Measurements from ENCODE around the gene KLHL5. TPM values are rescaled to one million over a fixed set of nuclear protein-coding genes. Genes with fewer than 3 reads are reported as not detected.

KLHL5 gene
- total and polyA plus RNA-seq, 5 donors from 2014 or later: 6.8 to 21.5 (median 8.2) TPM

GRCh38 chr4:39103291-39103690 lies 41.3 kb downstream of the KLHL5 start:
- no peak overlapping the region for H3K27ac ChIP-seq (ENCODE audit: insufficient read depth, low read length, poor library complexity, severe bottlenecking)
- no peak overlapping the region for H3K27ac Mint-ChIP-seq
- H3K9me3 Mint-ChIP-seq: peaks cover 0 to 2% (median 0%) of the 10 kb centered on the region in 7 donors
- peaks cover 0 to 4% (median 0%) of the 10 kb centered on the region in 4 donors for H3K4me1 Mint-ChIP-seq
- H3K27me3 ChIP-seq (ENCODE audit: control insufficient read depth, insufficient read depth, low read length): no peaks in the 10 kb centered on the region
- H3K27me3 Mint-ChIP-seq: no peaks in the 10 kb centered on the region
- DNase-seq (no peak), ATAC-seq (ENCODE audit: low read depth in 2 of 2) (no peak)
- peaks cover 11% of the 10 kb centered on the region for H3K36me3 ChIP-seq (ENCODE audit: control insufficient read depth, insufficient read depth, low read length)
- H3K9me3 ChIP-seq (ENCODE audit: control insufficient read depth in 2 of 2, low read length in 2 of 2): no peaks in the 10 kb centered on the region
- H3K4me1 ChIP-seq (ENCODE audit: control insufficient read depth, insufficient read depth, low read length, poor library complexity, severe bottlenecking): no peaks in the 10 kb centered on the region
- no peak overlapping the region for H3K4me3 Mint-ChIP-seq
- H3K36me3 Mint-ChIP-seq: peaks cover 27% of the 10 kb centered on the region
- H3K4me3 ChIP-seq (ENCODE audit: low read depth, low read length): no peak overlapping the region

GRCh38 chr4:39104255-39104654 lies 42.2 kb downstream of the KLHL5 start:
- Histone ChIP-seq H3K4me3 (ENCODE audit: low read depth, low read length) (no peak overlapping the region), H3K27me3 (ENCODE audit: control insufficient read depth, insufficient read depth, low read length) (no peaks in the 10 kb centered on the region), H3K9me3 (ENCODE audit: control insufficient read depth in 2 of 2, low read length in 2 of 2) (no peaks in the 10 kb centered on the region), H3K27ac (ENCODE audit: insufficient read depth, low read length, poor library complexity, severe bottlenecking) (no peak overlapping the region), H3K4me1 (ENCODE audit: control insufficient read depth, insufficient read depth, low read length, poor library complexity, severe bottlenecking) (no peaks in the 10 kb centered on the region), H3K36me3 (ENCODE audit: control insufficient read depth, insufficient read depth, low read length) (peaks cover 11% of the 10 kb centered on the region)
- no peak overlapping the region for H3K27ac Mint-ChIP-seq
- ATAC-seq (ENCODE audit: low read depth in 2 of 2): no peak
- no peak overlapping the region for H3K4me3 Mint-ChIP-seq
- H3K36me3 Mint-ChIP-seq: peaks cover 29% of the 10 kb centered on the region
- peaks cover 0 to 4% (median 0%) of the 10 kb centered on the region in 4 donors for H3K4me1 Mint-ChIP-seq
- H3K27me3 Mint-ChIP-seq: no peaks in the 10 kb centered on the region
- peaks cover 0 to 2% (median 0%) of the 10 kb centered on the region in 7 donors for H3K9me3 Mint-ChIP-seq
- DNase-seq: no peak

- Histone ChIP-seq H3K9me3 (ENCODE audit: control insufficient read depth in 2 of 2, low read length in 2 of 2) (no peaks in the 10 kb centered on the region), H3K27me3 (ENCODE audit: control insufficient read depth, insufficient read depth, low read length) (no peaks in the 10 kb centered on the region), H3K4me1 (ENCODE audit: control insufficient read depth, insufficient read depth, low read length, poor library complexity, severe bottlenecking) (no peaks in the 10 kb centered on the region), H3K36me3 (ENCODE audit: control insufficient read depth, insufficient read depth, low read length) (peaks cover 11% of the 10 kb centered on the region), H3K27ac (ENCODE audit: insufficient read depth, low read length, poor library complexity, severe bottlenecking) (no peak overlapping the region), H3K4me3 (ENCODE audit: low read depth, low read length) (no peak overlapping the region)
- no peak overlapping the region for H3K27ac Mint-ChIP-seq
- ATAC-seq (ENCODE audit: low read depth in 2 of 2) (no peak), DNase-seq (no peak)
- H3K4me1 Mint-ChIP-seq: peaks cover 0 to 4% (median 0%) of the 10 kb centered on the region in 4 donors
- no peaks in the 10 kb centered on the region for H3K27me3 Mint-ChIP-seq
- H3K9me3 Mint-ChIP-seq: peaks cover 0 to 2% (median 0%) of the 10 kb centered on the region in 7 donors
- no peak overlapping the region for H3K4me3 Mint-ChIP-seq
- H3K36me3 Mint-ChIP-seq: peaks cover 26% of the 10 kb centered on the region
Measured at GRCh38 chr4:39106011-39106410, 44.0 kb downstream of the KLHL5 start.

DNA sequence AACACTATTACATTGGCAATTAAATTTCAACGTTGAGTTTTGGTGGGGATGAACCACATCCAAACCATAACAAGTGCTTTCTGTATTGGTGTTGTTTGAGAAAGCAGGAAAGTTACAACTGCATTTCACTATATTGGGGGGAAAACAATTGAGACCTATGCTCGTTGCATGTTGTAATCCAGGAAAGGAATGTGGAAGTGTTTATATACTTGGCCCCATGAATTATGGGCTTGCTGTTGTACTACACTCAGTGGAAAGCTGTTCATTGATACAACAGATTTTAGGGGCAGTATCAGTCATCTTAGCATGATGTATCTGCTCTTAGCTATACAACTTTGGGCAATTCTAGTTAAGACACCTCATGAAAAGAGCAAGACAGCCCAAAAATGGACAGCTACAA lies 52.4 kb downstream of the KLHL5 start:
- ATAC-seq (ENCODE audit: low read depth in 2 of 2) (no peak), DNase-seq (no peak)
- H3K27ac ChIP-seq (ENCODE audit: insufficient read depth, low read length, poor library complexity, severe bottlenecking): no peak overlapping the region
- Mint-ChIP-seq H3K4me1 (peaks cover 16 to 29% (median 25%) of the 10 kb centered on the region in 4 donors), H3K27ac (no peak overlapping the region), H3K9me3 (peaks cover 0 to 5% (median 0%) of the 10 kb centered on the region in 7 donors), H3K4me3 (no peak overlapping the region), H3K27me3 (no peaks in the 10 kb centered on the region), H3K36me3 (peaks cover 43% of the 10 kb centered on the region)
- H3K9me3 ChIP-seq (ENCODE audit: control insufficient read depth in 2 of 2, low read length in 2 of 2): no peaks in the 10 kb centered on the region
- H3K36me3 ChIP-seq (ENCODE audit: control insufficient read depth, insufficient read depth, low read length): peaks cover 20% of the 10 kb centered on the region
- no peaks in the 10 kb centered on the region for H3K27me3 ChIP-seq (ENCODE audit: control insufficient read depth, insufficient read depth, low read length)
- H3K4me3 ChIP-seq (ENCODE audit: low read depth, low read length): no peak overlapping the region
- H3K4me1 ChIP-seq (ENCODE audit: control insufficient read depth, insufficient read depth, low read length, poor library complexity, severe bottlenecking): peaks cover 13% of the 10 kb centered on the region

GRCh38 chr4:39118034-39118658 lies 56.1 kb downstream of the KLHL5 start:
- Mint-ChIP-seq H3K27ac (peak overlapping the region; percentile 15 to 92 (median 88)), H3K4me3 (peak overlapping the region; percentile 4 to 67 (median 36)), H3K36me3 (peaks cover 48% of the 10 kb centered on the region), H3K9me3 (peaks cover 0 to 5% (median 0%) of the 10 kb centered on the region in 7 donors), H3K4me1 (peaks cover 16 to 29% (median 24%) of the 10 kb centered on the region in 4 donors), H3K27me3 (no peaks in the 10 kb centered on the region)
- Histone ChIP-seq H3K27me3 (ENCODE audit: control insufficient read depth, insufficient read depth, low read length) (no peaks in the 10 kb centered on the region), H3K27ac (ENCODE audit: insufficient read depth, low read length, poor library complexity, severe bottlenecking) (no peak overlapping the region), H3K4me3 (ENCODE audit: low read depth, low read length) (peak overlapping the region; percentile 44), H3K4me1 (ENCODE audit: control insufficient read depth, insufficient read depth, low read length, poor library complexity, severe bottlenecking) (peaks cover 13% of the 10 kb centered on the region), H3K9me3 (ENCODE audit: control insufficient read depth in 2 of 2, low read length in 2 of 2) (no peaks in the 10 kb centered on the region), H3K36me3 (ENCODE audit: control insufficient read depth, insufficient read depth, low read length) (peaks cover 13% of the 10 kb centered on the region)
- DNase-seq (peak in 1 of 3 donors; percentile 81), ATAC-seq (ENCODE audit: low read depth in 2 of 2) (peak in 1 of 2 donors; percentile 68)

DNA sequence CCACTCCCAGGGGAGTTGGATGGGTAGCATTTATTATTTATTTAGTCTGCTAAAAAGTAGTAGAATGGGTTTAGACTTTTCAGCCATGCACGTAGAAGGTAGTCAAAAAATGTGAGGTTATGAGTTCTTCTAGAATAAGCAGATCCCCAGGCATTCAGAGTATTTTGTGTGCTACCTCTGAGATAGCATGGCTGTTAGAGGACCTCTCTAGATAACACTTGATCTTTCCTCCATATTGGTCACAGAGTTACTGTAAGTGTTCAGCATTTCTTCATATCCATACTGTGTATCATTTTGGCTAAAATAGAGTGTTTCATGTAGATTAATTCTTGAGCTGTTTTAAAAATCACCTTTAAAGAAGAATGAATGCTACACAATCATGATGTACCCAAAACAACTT lies 58.4 kb downstream of the KLHL5 start:
- H3K9me3 Mint-ChIP-seq: peaks cover 0 to 7% (median 0%) of the 10 kb centered on the region in 7 donors
- Histone ChIP-seq H3K36me3 (ENCODE audit: control insufficient read depth, insufficient read depth, low read length) (peaks cover 3% of the 10 kb centered on the region), H3K4me1 (ENCODE audit: control insufficient read depth, insufficient read depth, low read length, poor library complexity, severe bottlenecking) (peaks cover 13% of the 10 kb centered on the region), H3K27me3 (ENCODE audit: control insufficient read depth, insufficient read depth, low read length) (no peaks in the 10 kb centered on the region), H3K4me3 (ENCODE audit: low read depth, low read length) (no peak overlapping the region), H3K9me3 (ENCODE audit: control insufficient read depth in 2 of 2, low read length in 2 of 2) (no peaks in the 10 kb centered on the region), H3K27ac (ENCODE audit: insufficient read depth, low read length, poor library complexity, severe bottlenecking) (no peak overlapping the region)
- no peak overlapping the region for H3K27ac Mint-ChIP-seq
- H3K27me3 Mint-ChIP-seq: no peaks in the 10 kb centered on the region
- ATAC-seq (ENCODE audit: low read depth in 2 of 2): no peak
- no peak for DNase-seq
- peaks cover 14 to 25% (median 20%) of the 10 kb centered on the region in 4 donors for H3K4me1 Mint-ChIP-seq
- no peak overlapping the region for H3K4me3 Mint-ChIP-seq
- peaks cover 31% of the 10 kb centered on the region for H3K36me3 Mint-ChIP-seq

- no peak overlapping the region for H3K27ac ChIP-seq (ENCODE audit: insufficient read depth, low read length, poor library complexity, severe bottlenecking)
Measured at GRCh38 chr4:39124885-39125599, 63.0 kb downstream of the KLHL5 start.

More at GRCh38 chr4:39124885-39125599, 63.0 kb downstream of the KLHL5 start:
- H3K9me3 ChIP-seq (ENCODE audit: control insufficient read depth in 2 of 2, low read length in 2 of 2): no peaks in the 10 kb centered on the region
- ATAC-seq (ENCODE audit: low read depth in 2 of 2): no peak
- H3K36me3 ChIP-seq (ENCODE audit: control insufficient read depth, insufficient read depth, low read length): no peaks in the 10 kb centered on the region
- H3K27ac Mint-ChIP-seq: peak overlapping the region in 1 of 3 donors; percentile 5
- no peak overlapping the region for H3K4me3 ChIP-seq (ENCODE audit: low read depth, low read length)
- H3K4me1 Mint-ChIP-seq: no peaks in the 10 kb centered on the region
- peaks cover 0 to 7% (median 0%) of the 10 kb centered on the region in 7 donors for H3K9me3 Mint-ChIP-seq
- H3K36me3 Mint-ChIP-seq: peaks cover 17% of the 10 kb centered on the region
- no peaks in the 10 kb centered on the region for H3K4me1 ChIP-seq (ENCODE audit: control insufficient read depth, insufficient read depth, low read length, poor library complexity, severe bottlenecking)
- DNase-seq: no peak
- no peak overlapping the region for H3K4me3 Mint-ChIP-seq
- no peaks in the 10 kb centered on the region for H3K27me3 ChIP-seq (ENCODE audit: control insufficient read depth, insufficient read depth, low read length)
- H3K27me3 Mint-ChIP-seq: no peaks in the 10 kb centered on the region

All from CD4-positive, CD25-positive, alpha-beta regulatory T cell (primary cell).